HG02970 (cell line): ENCODE measurements around the gene ACTG2.

Experiments
- ATAC-seq: cut with Tn5 transposase; IDR thresholded peaks from one replicate; pipeline ENCODE4 v1.9.1; 2021; ENCODE audit warnings: mild to moderate bottlenecking, moderate library complexity, moderate number of reproducible peaks; ENCODE audit not compliant: unreplicated experiment, low FRiP score

Gene ACTG2

GRCh38 chr2:73962798-73963197 lies 70.0 kb downstream of the ACTG2 start:
- no peak for ATAC-seq

GRCh38 chr2:73963385-73964120 lies 70.7 kb downstream of the ACTG2 start:
- no peak for ATAC-seq

GRCh38 chr2:73964223-73964622 lies 71.4 kb downstream of the ACTG2 start:
- no peak for ATAC-seq

- ATAC-seq, result no peak
These were observed 72.2 kb downstream of the ACTG2 start for GRCh38 chr2:73965053-73965452.

- ATAC-seq, result no peak
These were observed 75.6 kb downstream of the ACTG2 start for GRCh38 chr2:73968357-73968937.

DNA sequence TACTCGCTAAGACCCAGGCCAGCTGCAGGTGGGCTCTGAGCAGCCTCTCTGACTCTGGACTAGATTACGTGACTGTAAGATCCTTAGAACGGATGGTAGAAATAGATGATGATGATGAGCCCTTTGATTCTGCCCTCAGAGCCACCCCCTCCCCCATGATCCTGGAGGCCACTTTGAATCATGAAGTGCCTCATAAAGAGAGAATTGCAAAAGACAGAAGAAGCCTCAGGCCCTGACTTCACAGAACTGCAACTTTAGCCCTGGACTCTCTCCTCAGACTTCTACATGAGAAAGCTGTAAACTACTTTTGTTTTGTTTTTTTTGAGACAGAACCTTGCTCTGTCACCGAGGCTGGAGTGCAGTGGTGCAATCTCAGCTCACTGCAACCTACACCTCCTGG lies 76.5 kb downstream of the ACTG2 start:
- ATAC-seq, result no peak
